AG04450 (cell line): Measurements from ENCODE around the gene POU6F1. TPM values are rescaled to one million over a fixed set of nuclear protein-coding genes. Genes with fewer than 3 reads are reported as not detected.
A peak's percentile ranks its signal among the peaks of the same experiment; 100 is the strongest.

Source experiments
- CTCF ChIA-PET: fragments of 300-600, 350-600 bp; formaldehyde crosslinking; extraction: SDS; loops from one replicate; lab custom pipeline; 2022; ENCODE audit warnings: antibody characterized with exemption, inconsistent platforms; lab: Charles Lee
- POLR2A ChIA-PET: fragments of 350-600 bp; formaldehyde crosslinking; extraction: SDS; loops from one replicate; lab custom pipeline; 2021; ENCODE audit warnings: antibody characterized with exemption, inconsistent platforms; lab: Yijun Ruan, JAX
- DNase-seq: peaks from one replicate; pipeline ENCODE4 v3.0.0-alpha.2; 2011; ENCODE audit warnings: low read depth, low spot score
- H3K27ac ChIP-seq: one replicate; pipeline ENCODE4 v1.5.1; 2012; ENCODE audit warnings: low read depth, low read length, control low read depth
- H3K27me3 ChIP-seq: one replicate; pipeline ENCODE4 v1.6.0; 2012; ENCODE audit warnings: low read length; ENCODE audit not compliant: control insufficient read depth, insufficient read depth
- H3K4me3 ChIP-seq: 2 replicates; pipeline ENCODE4 v1.5.1; 2011; ENCODE audit warnings: mild to moderate bottlenecking, low read depth, low read length, control low read depth
- H3K9me3 ChIP-seq: 2 replicates; pipeline ENCODE4 v1.5.1; 2012; ENCODE audit warnings: low read length; ENCODE audit not compliant: control insufficient read depth, insufficient read depth
- CTCF ChIP-seq: IDR thresholded peaks from 2 replicates; pipeline ENCODE4 v1.5.1; 2011; ENCODE audit warnings: low read depth, low read length, control low read depth, inconsistent platforms
- polyA plus RNA-seq: library from polyadenylated mRNA; depleted of rRNA; stranded (reverse); fragments of >200 nt; gene quantifications from 2 replicates; pipeline ENCODE4 v1.2.3, GENCODE V29; 2011

Gene POU6F1
- polyA plus RNA-seq, 1 experiment, result 3.1 TPM

DNA sequence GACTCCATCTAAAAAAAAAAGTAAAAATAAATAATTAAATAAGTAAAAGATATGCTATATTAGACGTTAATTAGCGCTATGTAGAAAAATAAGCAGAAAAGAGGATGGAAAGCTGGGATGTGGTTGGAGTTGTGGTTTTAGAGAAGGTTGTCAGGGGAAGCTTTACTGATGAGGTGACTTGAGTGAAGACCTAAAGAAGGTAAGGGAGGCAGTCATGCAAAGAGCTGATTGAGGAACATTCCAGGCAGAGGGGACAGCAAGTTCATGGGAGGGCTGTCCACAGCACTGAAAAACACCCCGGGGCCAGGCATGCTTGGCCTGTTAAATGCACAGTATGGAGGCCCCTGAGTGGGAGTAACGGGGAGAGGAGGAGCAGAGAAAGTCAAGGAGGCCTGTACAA, 36.7 kb upstream of the POU6F1 start:
- TF ChIP-seq CTCF, result no peak
- H3K27me3 ChIP-seq, result no peaks in the 10 kb centered on the region
- CTCF ChIA-PET, result no interaction called here
- no peak overlapping the region for H3K4me3 ChIP-seq
- POLR2A ChIA-PET, result no interaction called here
- H3K27ac ChIP-seq, result peak overlapping the region; percentile 11
- no peaks in the 10 kb centered on the region for H3K9me3 ChIP-seq
- no peak for DNase-seq

DNA sequence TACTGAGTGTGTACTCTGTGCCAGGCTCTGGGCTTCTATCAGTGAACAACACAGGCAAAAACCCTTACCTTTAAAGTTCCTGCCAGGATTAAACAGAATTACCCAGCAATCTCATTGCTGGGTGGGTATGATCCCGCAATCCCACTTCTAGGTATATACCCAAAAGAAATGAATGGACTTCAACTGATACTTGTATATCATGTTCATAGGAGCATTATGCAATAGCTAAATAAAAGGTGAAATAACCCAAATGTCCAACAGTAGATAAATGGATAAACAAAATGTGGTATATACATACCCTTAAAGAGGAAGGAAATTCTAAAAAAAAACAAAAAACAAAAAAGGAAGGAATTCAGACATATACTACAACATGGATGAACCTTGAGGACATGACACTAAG, 35.4 kb upstream of the POU6F1 start:
- no peaks in the 10 kb centered on the region for H3K27me3 ChIP-seq
- no peak for TF ChIP-seq CTCF
- POLR2A ChIA-PET, result no interaction called here
- no peak overlapping the region for H3K27ac ChIP-seq
- DNase-seq, result no peak
- H3K4me3 ChIP-seq, result no peak overlapping the region
- CTCF ChIA-PET, result interaction anchor here (0.8 kb wide), 1 partner anchor 11 kb away, joined by 3 read pairs; no protein-coding TSS in a partner anchor
- H3K9me3 ChIP-seq, result no peaks in the 10 kb centered on the region

GRCh38 chr12:51247523-51248206, 29.8 kb upstream of the POU6F1 start:
- no peak for DNase-seq
- Histone ChIP-seq H3K27ac (no peak overlapping the region), H3K4me3 (no peak overlapping the region), H3K27me3 (no peaks in the 10 kb centered on the region), H3K9me3 (no peaks in the 10 kb centered on the region)
- TF ChIP-seq CTCF, result no peak
- ChIA-PET POLR2A (interaction anchor here (0.9 to 1.3 kb wide), 2 partner anchors 8 to 164 kb away, joined by 4 to 5 read pairs; partner anchors contain the start of gene CSRNP2), CTCF (no interaction called here)

- peak overlapping the region; percentile 52 for H3K27ac ChIP-seq
- no peak for DNase-seq
- no peaks in the 10 kb centered on the region for H3K27me3 ChIP-seq
- no peak overlapping the region for H3K4me3 ChIP-seq
- peak; percentile 5; the same call in 1 of the 2 replicates for TF ChIP-seq CTCF
- H3K9me3 ChIP-seq, result no peaks in the 10 kb centered on the region
- POLR2A ChIA-PET, result no interaction called here
- CTCF ChIA-PET, result interaction anchor here (1.2 to 1.3 kb wide), 2 partner anchors 28 to 95 kb away, joined by 3 to 4 read pairs; no protein-coding TSS in a partner anchor
Observed at GRCh38 chr12:51246254-51246853, 28.5 kb upstream of the POU6F1 start.
